Left renal pelvis (tissue), 4 donors: Measurements from ENCODE around the gene NAGS. TPM values are rescaled to one million over a fixed set of nuclear protein-coding genes. Genes with fewer than 3 reads are reported as not detected.
"Not testable (repeated sequence)": the region's sequence is repeated elsewhere in the genome, so short reads cannot be mapped to it uniquely, and the experiment has no call there.

Source experiments
- DNase-seq, 4 donors: peaks; one replicate each; pipeline ENCODE4 v3.0.0-alpha.2; 2013; ENCODE audit warnings: low read depth in 4 of 4, low spot score in 3 of 4
- polyA plus RNA-seq, 4 donors: library from polyadenylated mRNA; unstranded; fragments of 120-200 nt; gene quantifications; one replicate each; pipeline ENCODE4 v1.2.1, GENCODE V29; 2013; ENCODE audit not compliant: insufficient read length in 4 of 4

The NAGS gene
- polyA plus RNA-seq, 4 donors: 0.93 to 3.6 (median 2.8) TPM

- DNase-seq: no peak
Measured at GRCh38 chr17:44037471-44037870, 33.0 kb downstream of the NAGS start.

- no peak for DNase-seq
Measured at GRCh38 chr17:44038604-44039011, 34.2 kb downstream of the NAGS start.

- DNase-seq: no peak
Measured at GRCh38 chr17:44039829-44040635, 35.6 kb downstream of the NAGS start.

- DNase-seq: no peak
Measured at GRCh38 chr17:44043272-44043696, 38.9 kb downstream of the NAGS start.

- DNase-seq: no peak
Measured at GRCh38 chr17:44044071-44044470, 39.6 kb downstream of the NAGS start.

GRCh38 chr17:44045486-44045885 lies 41.1 kb downstream of the NAGS start:
- DNase-seq: no peak

- not testable (repeated sequence) for DNase-seq
Measured at GRCh38 chr17:44046893-44047292, 42.5 kb downstream of the NAGS start.

- DNase-seq: no peak
Measured at GRCh38 chr17:44049294-44050060, 45.1 kb downstream of the NAGS start.

GRCh38 chr17:44053125-44053872 lies 48.9 kb downstream of the NAGS start:
- DNase-seq: no peak

Other genes starting within 250 kb of the NAGS start
- 10 to 100 TPM in 3 of 4 donors, under 1 TPM in 1; 0.86 to 67.8 (median 48.0) TPM for gene SOST, start 245.8 kb upstream of the NAGS start, polyA plus RNA-seq
- gene DUSP3, start 225.6 kb upstream of the NAGS start, polyA plus RNA-seq: 10 to 100 TPM; 27.6 to 67.8 (median 58.5) TPM
- gene CFAP97D1, start 224.2 kb upstream of the NAGS start, polyA plus RNA-seq: under 1 TPM in 3 of 4 donors, not detected in 1; 0.04 to 0.11 (median 0.04) TPM
- gene MPP3, start 171.5 kb upstream of the NAGS start, polyA plus RNA-seq: 10 to 100 TPM in 2 of 4 donors, 1 to 10 TPM in 2; 8.0 to 15.3 (median 11.4) TPM
- 1 to 10 TPM in 1 of 4 donors, under 1 TPM in 3; 0.83 to 1.9 (median 0.92) TPM for gene CD300LG, start 157.4 kb upstream of the NAGS start, polyA plus RNA-seq
- 1 to 10 TPM; 5.8 to 7.7 (median 6.1) TPM for gene MPP2, start 97.1 kb upstream of the NAGS start, polyA plus RNA-seq
- under 1 TPM in 2 of 4 donors, not detected in 2; 0.34 to 0.43 TPM for gene PPY, start 62.1 kb upstream of the NAGS start, polyA plus RNA-seq
- under 1 TPM in 2 of 4 donors, not detected in 2; 0.24 to 0.30 TPM for gene PYY, start 50.7 kb upstream of the NAGS start, polyA plus RNA-seq
- gene TMEM101, start 10.3 kb downstream of the NAGS start, polyA plus RNA-seq: 10 to 100 TPM; 26.9 to 47.5 (median 37.3) TPM
- gene LSM12, start 62.0 kb downstream of the NAGS start, polyA plus RNA-seq: 10 to 100 TPM; 34.2 to 48.7 (median 41.2) TPM
- gene G6PC3, start 66.1 kb downstream of the NAGS start, polyA plus RNA-seq: 10 to 100 TPM; 59.9 to 91.7 (median 73.9) TPM
- 10 to 100 TPM; 42.3 to 54.2 (median 47.3) TPM for gene HDAC5, start 119.0 kb downstream of the NAGS start, polyA plus RNA-seq
- gene HROB, start 137.3 kb downstream of the NAGS start, polyA plus RNA-seq: 1 to 10 TPM; 4.1 to 5.3 (median 4.6) TPM
- 1 to 10 TPM; 1.1 to 4.0 (median 2.1) TPM for gene ASB16, start 166.1 kb downstream of the NAGS start, polyA plus RNA-seq
- gene TMUB2, start 182.3 kb downstream of the NAGS start, polyA plus RNA-seq: 10 to 100 TPM; 40.0 to 54.2 (median 42.8) TPM
- 10 to 100 TPM; 54.6 to 71.1 (median 68.9) TPM for gene ATXN7L3, start 195.3 kb downstream of the NAGS start, polyA plus RNA-seq
- 100 to 1,000 TPM; 121 to 137 (median 129) TPM for gene UBTF, start 215.1 kb downstream of the NAGS start, polyA plus RNA-seq